ENCODE measurements around the gene TTC34.

TTC34 gene

GRCh38 chr1:2602311-2602835 lies 199.1 kb downstream of the TTC34 start:
- no peak overlapping the region for H3K27ac ChIP-seq
- TF ChIP-seq ZFX (IDR thresholded peaks at IDR 0.05; ENCODE audit: borderline replicate concordance) = no peak
- TF ChIP-seq CTCF (IDR thresholded peaks at IDR 0.05) = no peak

GRCh38 chr1:2601721-2602303 lies 199.7 kb downstream of the TTC34 start:
- TF ChIP-seq CTCF (IDR thresholded peaks at IDR 0.05) (no peak), ZFX (IDR thresholded peaks at IDR 0.05; ENCODE audit: borderline replicate concordance) (no peak)
- no peak overlapping the region for H3K27ac ChIP-seq

GRCh38 chr1:2598329-2598931 lies 203.1 kb downstream of the TTC34 start:
- H3K27ac ChIP-seq = no peak overlapping the region
- TF ChIP-seq CTCF (IDR thresholded peaks at IDR 0.05) (no peak), ZFX (IDR thresholded peaks at IDR 0.05; ENCODE audit: borderline replicate concordance) (no peak)

GRCh38 chr1:2597441-2598328 lies 203.8 kb downstream of the TTC34 start:
- H3K27ac ChIP-seq = no peak overlapping the region
- TF ChIP-seq CTCF (IDR thresholded peaks at IDR 0.05) = no peak
- TF ChIP-seq ZFX (IDR thresholded peaks at IDR 0.05; ENCODE audit: borderline replicate concordance) = no peak

- TF ChIP-seq CTCF (IDR thresholded peaks at IDR 0.05) = no peak
- H3K27ac ChIP-seq = no peak overlapping the region
These were observed 204.8 kb downstream of the TTC34 start for GRCh38 chr1:2596530-2597333.

GRCh38 chr1:2595812-2596529 lies 205.5 kb downstream of the TTC34 start:
- H3K27ac ChIP-seq = no peak overlapping the region
- TF ChIP-seq ZFX (IDR thresholded peaks at IDR 0.05; ENCODE audit: borderline replicate concordance) = no peak
- TF ChIP-seq CTCF (IDR thresholded peaks at IDR 0.05) = no peak
